Lower lobe of right lung (tissue), 2 donors: Measurements from ENCODE around the gene LIF. TPM values are rescaled to one million over a fixed set of nuclear protein-coding genes. Genes with fewer than 3 reads are reported as not detected.
A peak's percentile ranks its signal among the peaks of the same experiment; 100 is the strongest.

Experiments used
- ATAC-seq, 2 donors: fragments of 200-7000 bp; cut with Tn5 transposase; one replicate each; pipeline ENCODE4 v1.9.1; 2020 to 2022; ENCODE audit warnings: mild to moderate bottlenecking in 2 of 2, moderate library complexity in 2 of 2
- DNase-seq: peaks from one replicate; pipeline ENCODE4 v3.0.0-alpha.2; 2020
- H3K27ac ChIP-seq: fragments of 200-600 bp; one replicate; pipeline ENCODE4 v1.8.0; 2022
- H3K27me3 ChIP-seq: fragments of 200-600 bp; one replicate; pipeline ENCODE4 v1.8.0; 2022; ENCODE audit warnings: low read depth
- H3K36me3 ChIP-seq: fragments of 200-600 bp; one replicate; pipeline ENCODE4 v1.8.0; 2022; ENCODE audit warnings: mild to moderate bottlenecking
- H3K4me1 ChIP-seq: fragments of 200-600 bp; one replicate; pipeline ENCODE4 v1.8.0; 2022
- H3K4me3 ChIP-seq: fragments of 200-600 bp; one replicate; pipeline ENCODE4 v1.8.0; 2022; ENCODE audit warnings: mild to moderate bottlenecking
- H3K9me3 ChIP-seq: fragments of 200-600 bp; one replicate; pipeline ENCODE4 v1.8.0; 2022
- intact Hi-C: fragments of 100-400 bp; cut with DNase I; formaldehyde crosslinking; loops from one replicate; pipeline ENCODE4 v1.11.0; 2022
- total RNA-seq: library from RNA; stranded (reverse); fragmentation: NEBNext Ultra II Directional; extraction: Animal tissue kit (Norgen Biotek cat#: 25700); gene quantifications from one replicate; pipeline ENCODE4 v1.2.1, GENCODE V29; 2021
- TF ChIP-seq, protein P1 (sequence below): fragments of 200-600 bp; IDR thresholded peaks from one replicate; pipeline ENCODE4 v1.8.0; 2022; ENCODE audit warnings: antibody characterized with exemption, mild to moderate bottlenecking
- donor health status: DM: no; HTN: yes; CAD: no; lungs with severe emphysema.

Gene LIF
- total RNA-seq, 1 donor from 2014 or later: 3.1 TPM

GRCh38 chr22:30284172-30284571, 37.6 kb upstream of the LIF start:
- H3K4me1 ChIP-seq: peaks cover 27% of the 10 kb centered on the region
- DNase-seq (no peak), ATAC-seq (no peak)
- peaks cover 29% of the 10 kb centered on the region for H3K36me3 ChIP-seq
- TF ChIP-seq, protein P1, sequence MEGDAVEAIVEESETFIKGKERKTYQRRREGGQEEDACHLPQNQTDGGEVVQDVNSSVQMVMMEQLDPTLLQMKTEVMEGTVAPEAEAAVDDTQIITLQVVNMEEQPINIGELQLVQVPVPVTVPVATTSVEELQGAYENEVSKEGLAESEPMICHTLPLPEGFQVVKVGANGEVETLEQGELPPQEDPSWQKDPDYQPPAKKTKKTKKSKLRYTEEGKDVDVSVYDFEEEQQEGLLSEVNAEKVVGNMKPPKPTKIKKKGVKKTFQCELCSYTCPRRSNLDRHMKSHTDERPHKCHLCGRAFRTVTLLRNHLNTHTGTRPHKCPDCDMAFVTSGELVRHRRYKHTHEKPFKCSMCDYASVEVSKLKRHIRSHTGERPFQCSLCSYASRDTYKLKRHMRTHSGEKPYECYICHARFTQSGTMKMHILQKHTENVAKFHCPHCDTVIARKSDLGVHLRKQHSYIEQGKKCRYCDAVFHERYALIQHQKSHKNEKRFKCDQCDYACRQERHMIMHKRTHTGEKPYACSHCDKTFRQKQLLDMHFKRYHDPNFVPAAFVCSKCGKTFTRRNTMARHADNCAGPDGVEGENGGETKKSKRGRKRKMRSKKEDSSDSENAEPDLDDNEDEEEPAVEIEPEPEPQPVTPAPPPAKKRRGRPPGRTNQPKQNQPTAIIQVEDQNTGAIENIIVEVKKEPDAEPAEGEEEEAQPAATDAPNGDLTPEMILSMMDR: no peak
- no peaks in the 10 kb centered on the region for H3K27me3 ChIP-seq
- H3K4me3 ChIP-seq: no peak overlapping the region
- no peak overlapping the region for H3K27ac ChIP-seq
- intact Hi-C loops: loop anchor here (10.0 kb wide), 1 partner anchor 101 kb away; the partner anchor contains the start of gene RNF215
- no peaks in the 10 kb centered on the region for H3K9me3 ChIP-seq

- DNase-seq: no peak
- intact Hi-C loops: loop anchor here (10.0 kb wide), 1 partner anchor 101 kb away; the partner anchor contains the start of gene RNF215
- peaks cover 30% of the 10 kb centered on the region for H3K4me1 ChIP-seq
Measured at GRCh38 chr22:30283342-30283741, 36.8 kb upstream of the LIF start.

GRCh38 chr22:30282616-30283046, 36.1 kb upstream of the LIF start:
- intact Hi-C loops: loop anchor here (10.0 kb wide), 1 partner anchor 102 kb away; the partner anchor contains the start of gene RNF215
- peaks cover 30% of the 10 kb centered on the region for H3K4me1 ChIP-seq
- no peaks in the 10 kb centered on the region for H3K9me3 ChIP-seq
- ATAC-seq: no peak
- H3K27me3 ChIP-seq: no peaks in the 10 kb centered on the region
- no peak overlapping the region for H3K4me3 ChIP-seq
- TF ChIP-seq, protein P1: no peak
- peak; percentile 49 for DNase-seq
- no peak overlapping the region for H3K27ac ChIP-seq
- peaks cover 29% of the 10 kb centered on the region for H3K36me3 ChIP-seq

More at GRCh38 chr22:30283342-30283741, 36.8 kb upstream of the LIF start:
- no peaks in the 10 kb centered on the region for H3K9me3 ChIP-seq
- H3K4me3 ChIP-seq: no peak overlapping the region
- no peak for ATAC-seq
- TF ChIP-seq, protein P1: no peak
- no peaks in the 10 kb centered on the region for H3K27me3 ChIP-seq
- peaks cover 29% of the 10 kb centered on the region for H3K36me3 ChIP-seq
- no peak overlapping the region for H3K27ac ChIP-seq

DNA sequence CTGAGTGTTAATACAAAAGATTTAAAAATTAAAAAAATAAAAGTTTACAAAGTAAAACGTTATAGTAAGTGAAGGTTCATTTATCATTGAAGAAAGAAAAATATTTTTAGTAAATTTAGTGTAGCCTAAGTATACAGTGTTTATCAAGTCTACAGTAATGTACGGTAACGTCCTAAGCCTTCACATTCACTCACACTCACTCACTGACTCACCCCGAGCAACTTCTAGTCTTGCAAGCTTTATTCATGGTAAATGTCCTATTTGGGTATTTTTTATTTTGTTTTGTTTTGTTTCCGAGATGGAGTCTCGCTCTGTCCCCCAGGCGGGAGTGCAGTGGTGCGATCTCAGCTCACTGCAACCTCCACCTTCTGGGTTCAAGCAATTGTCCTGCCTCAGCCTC, 33.9 kb upstream of the LIF start:
- H3K36me3 ChIP-seq: peaks cover 14% of the 10 kb centered on the region
- DNase-seq (no peak), ATAC-seq (no peak)
- TF ChIP-seq, protein P1: no peak
- H3K27ac ChIP-seq: no peak overlapping the region
- no peaks in the 10 kb centered on the region for H3K27me3 ChIP-seq
- no peak overlapping the region for H3K4me3 ChIP-seq
- H3K4me1 ChIP-seq: peaks cover 38% of the 10 kb centered on the region
- intact Hi-C loops: loop anchor here (10.0 kb wide), 1 partner anchor 104 kb away; the partner anchor contains the start of gene RNF215
- no peaks in the 10 kb centered on the region for H3K9me3 ChIP-seq

DNA sequence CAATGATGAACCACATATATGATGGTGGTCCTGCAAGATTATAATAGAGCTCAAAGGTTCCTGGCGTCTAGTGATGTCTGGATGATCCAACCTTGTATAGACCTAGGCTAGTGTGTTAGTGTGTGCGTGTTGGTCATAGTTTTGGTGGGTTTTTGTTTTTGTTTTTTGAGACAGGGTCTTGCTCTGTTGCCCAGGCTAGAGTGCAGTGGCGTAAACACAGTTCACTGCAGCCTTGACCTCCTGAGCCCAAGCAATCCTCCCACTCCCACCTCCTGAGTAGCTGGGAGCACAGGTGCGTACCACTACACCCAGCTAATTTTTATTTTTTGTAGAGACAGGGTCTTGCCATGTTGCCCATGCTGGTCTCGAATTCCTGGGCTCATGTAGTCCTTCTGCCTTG, 33.4 kb upstream of the LIF start:
- H3K36me3 ChIP-seq: peaks cover 8% of the 10 kb centered on the region
- no peak for ATAC-seq
- DNase-seq: no peak
- TF ChIP-seq, protein P1: no peak
- H3K9me3 ChIP-seq: no peaks in the 10 kb centered on the region
- H3K4me1 ChIP-seq: peaks cover 38% of the 10 kb centered on the region
- no peak overlapping the region for H3K4me3 ChIP-seq
- H3K27ac ChIP-seq: no peak overlapping the region
- intact Hi-C loops: loop anchor here (10.0 kb wide), 1 partner anchor 105 kb away; the partner anchor contains the start of gene RNF215
- H3K27me3 ChIP-seq: no peaks in the 10 kb centered on the region
